H1 (cell line): Measurements from ENCODE around the gene UGT2B15. TPM values are rescaled to one million over a fixed set of nuclear protein-coding genes. Genes with fewer than 3 reads are reported as not detected.

ENCODE experiments used
- CTCF ChIA-PET: fragments of 300-600 bp; sonication (Branson Sonifier 250); formaldehyde crosslinking; loops from one replicate; lab custom pipeline; 2021; ENCODE audit not compliant: partially characterized antibody; lab: Charles Lee
- POLR2A ChIA-PET: fragments of 300-600 bp; sonication (Branson Sonifier 250); formaldehyde crosslinking; loops from one replicate; lab custom pipeline; 2021; ENCODE audit warnings: inconsistent platforms; ENCODE audit not compliant: partially characterized antibody; lab: Charles Lee
- DNase-seq, 2 experiments: peaks; one replicate each; pipeline versions ENCODE4 v3.0.0 to v3.0.0-alpha.2; 2010 to 2022; ENCODE audit warnings: low spot score in 2 of 2, low read depth in 1 of 2, mixed read lengths in 1 of 2
- FAIRE-seq: peaks from 2 replicates; lab custom pipeline; 2011; peaks lifted over from hg19 to GRCh38; lab: Jason Lieb, UNC
- H2AFZ ChIP-seq: 2 replicates; pipeline ENCODE4 v1.8.1; 2012; ENCODE audit warnings: low read length, inconsistent platforms
- H2AK5ac ChIP-seq: 2 replicates; pipeline ENCODE4 v1.6.1; 2013; ENCODE audit warnings: low read depth, low read length
- H2BK120ac ChIP-seq: replicated peaks from 2 replicates; pipeline ENCODE3; 2013; ENCODE audit warnings: low read depth, low read length, inconsistent platforms
- H2BK12ac ChIP-seq: 2 replicates; pipeline ENCODE4 v1.6.1; 2013; ENCODE audit warnings: low read depth, low read length
- H2BK15ac ChIP-seq: 2 replicates; pipeline ENCODE4 v1.6.1; 2013; ENCODE audit warnings: low read length
- H2BK20ac ChIP-seq: 2 replicates; pipeline ENCODE4 v1.6.1; 2013; ENCODE audit warnings: low read length
- H2BK5ac ChIP-seq: 2 replicates; pipeline ENCODE4 v1.6.1; 2013; ENCODE audit warnings: low read depth, low read length
- H3K14ac ChIP-seq: 2 replicates; pipeline ENCODE4 v1.6.1; 2013; ENCODE audit warnings: inconsistent platforms; ENCODE audit not compliant: insufficient read length
- H3K18ac ChIP-seq: 2 replicates; pipeline ENCODE4 v1.6.1; 2013; ENCODE audit warnings: low read length; ENCODE audit errors: extremely low read depth
- H3K23ac ChIP-seq: 2 replicates; pipeline ENCODE4 v1.6.1; 2013; ENCODE audit warnings: inconsistent platforms; ENCODE audit not compliant: insufficient read length
- H3K23me2 ChIP-seq: 2 replicates; pipeline ENCODE4 v1.6.1; 2013; ENCODE audit warnings: low read depth, low read length
- H3K27ac ChIP-seq: 2 replicates; pipeline ENCODE4 v1.6.1; 2011; ENCODE audit warnings: low read depth, low read length, inconsistent platforms
- H3K27me3 ChIP-seq, 4 experiments: replicated peaks in 1 of 4; 1 replicate in 1 of 4; 2 replicates in 3 of 4; pipeline versions ENCODE4 v1.6.1 to v1.8.1; 2011 to 2013; ENCODE audit warnings: low read length in 3 of 4, mild to moderate bottlenecking in 3 of 4, inconsistent platforms in 2 of 4, mixed read lengths in 2 of 4, moderate library complexity in 1 of 4; ENCODE audit not compliant: control insufficient read depth in 3 of 4, insufficient read depth in 3 of 4; ENCODE audit errors: extremely low read depth in 1 of 4
- H3K36me3 ChIP-seq, 4 experiments: 2 replicates each; pipeline versions ENCODE4 v1.6.1 to v1.8.1; 2011 to 2013; ENCODE audit warnings: mild to moderate bottlenecking in 4 of 4, low read length in 3 of 4, moderate library complexity in 2 of 4, control low read depth in 1 of 4, inconsistent platforms in 1 of 4; ENCODE audit not compliant: insufficient read depth in 4 of 4, control insufficient read depth in 2 of 4
- H3K4ac ChIP-seq: replicated peaks from 2 replicates; pipeline ENCODE3; 2013; ENCODE audit warnings: low read length, low read depth, mixed read lengths, inconsistent platforms; ENCODE audit not compliant: insufficient read length
- H3K4me1 ChIP-seq, 4 experiments: replicated peaks in 1 of 4; 1 replicate in 1 of 4; 2 replicates in 3 of 4; pipeline versions ENCODE4 v1.6.1 to v1.8.1; 2011 to 2013; ENCODE audit warnings: low read length in 3 of 4, inconsistent platforms in 2 of 4, mixed read lengths in 1 of 4; ENCODE audit not compliant: insufficient read depth in 4 of 4, control insufficient read depth in 3 of 4
- H3K4me2 ChIP-seq, 2 experiments: 2 replicates each; pipeline versions ENCODE4 v1.6.1 to v1.8.1; 2011 to 2013; ENCODE audit warnings: low read depth in 2 of 2, low read length in 2 of 2, control low read depth in 1 of 2, inconsistent platforms in 1 of 2, mild to moderate bottlenecking in 1 of 2; ENCODE audit not compliant: insufficient read depth in 1 of 2
- H3K4me3 ChIP-seq, 4 experiments: fragments of 200-600, 300-600 bp in 1 of 4; sonication (generic), shearing (Covaris generic), sonication (Bioruptor Twin) in 1 of 4; 2 replicates each; pipeline versions ENCODE4 v1.5.1 to v1.8.1; 2011 to 2016; ENCODE audit warnings: low read length in 4 of 4, low read depth in 3 of 4, control low read depth in 2 of 4, inconsistent platforms in 2 of 4, mild to moderate bottlenecking in 2 of 4, mixed read lengths in 1 of 4, moderate library complexity in 1 of 4; ENCODE audit not compliant: insufficient read depth in 2 of 4; ENCODE audit errors: extremely low read depth in 1 of 4
- H3K56ac ChIP-seq: replicated peaks from 2 replicates; pipeline ENCODE3; 2013; ENCODE audit warnings: low read depth, mild to moderate bottlenecking, mixed read lengths, low read length, inconsistent platforms; ENCODE audit not compliant: insufficient read length
- H3K79me1 ChIP-seq: 2 replicates; pipeline ENCODE4 v1.6.1; 2013; ENCODE audit warnings: low read depth, low read length, control low read depth
- H3K79me2 ChIP-seq, 2 experiments: 2 replicates each; pipeline versions ENCODE4 v1.6.1 to v1.8.1; 2012 to 2013; ENCODE audit warnings: low read length in 2 of 2, mild to moderate bottlenecking in 2 of 2, inconsistent platforms in 1 of 2; ENCODE audit not compliant: insufficient read depth in 2 of 2, control insufficient read depth in 1 of 2
- H3K9ac ChIP-seq, 4 experiments: replicated peaks in 1 of 4; 1 replicate in 1 of 4; 2 replicates in 3 of 4; pipeline versions ENCODE4 v1.6.1 to v1.8.1; 2011 to 2013; ENCODE audit warnings: low read depth in 3 of 4, low read length in 3 of 4, control low read depth in 2 of 4, mild to moderate bottlenecking in 2 of 4, moderate library complexity in 2 of 4, inconsistent platforms in 1 of 4; ENCODE audit errors: extremely low read depth in 1 of 4
- H3K9me3 ChIP-seq, 2 experiments: 2 replicates each; pipeline versions ENCODE4 v1.6.1 to v1.8.1; 2012 to 2013; ENCODE audit warnings: mild to moderate bottlenecking in 2 of 2, moderate library complexity in 2 of 2, control low read depth in 1 of 2, inconsistent platforms in 1 of 2, low read depth in 1 of 2, low read length in 1 of 2, mixed read lengths in 1 of 2; ENCODE audit not compliant: insufficient read depth in 2 of 2
- H4K20me1 ChIP-seq, 2 experiments: replicated peaks in 1 of 2; 2 replicates each; pipeline versions ENCODE3 to v1.8.1; 2011 to 2013; ENCODE audit warnings: inconsistent platforms in 2 of 2, low read length in 2 of 2, mild to moderate bottlenecking in 1 of 2; ENCODE audit not compliant: insufficient read depth in 2 of 2, control insufficient read depth in 1 of 2
- H4K5ac ChIP-seq: 2 replicates; pipeline ENCODE4 v1.6.1; 2013; ENCODE audit warnings: low read length, low read depth, mixed read lengths, inconsistent platforms; ENCODE audit not compliant: insufficient read length
- H4K8ac ChIP-seq: 2 replicates; pipeline ENCODE4 v1.8.0; 2013; ENCODE audit warnings: mild to moderate bottlenecking, moderate library complexity, low read length, inconsistent platforms; ENCODE audit not compliant: insufficient read depth; ENCODE audit errors: extremely low read depth
- H4K91ac ChIP-seq: replicated peaks from 2 replicates; pipeline ENCODE3; 2013; ENCODE audit warnings: low read length, mixed read lengths, inconsistent platforms; ENCODE audit not compliant: insufficient read length
- ASH2L ChIP-seq: fragments of 200-600, 300-600 bp; sonication (generic); IDR thresholded peaks from one replicate; pipeline ENCODE4 v1.7.1; 2017; ENCODE audit warnings: low read length
- EGR1 ChIP-seq: IDR thresholded peaks from 2 replicates; pipeline ENCODE4 v1.6.1; 2011; ENCODE audit warnings: low read depth, low read length, borderline replicate concordance
- EP300 ChIP-seq, 2 experiments: IDR thresholded peaks; 1 replicate in 1 of 2; 2 replicates in 1 of 2; pipeline ENCODE4 v1.6.1; 2011 to 2012; ENCODE audit warnings: low read depth in 2 of 2, low read length in 2 of 2, mild to moderate bottlenecking in 2 of 2, borderline replicate concordance in 1 of 2, inconsistent platforms in 1 of 2, moderate library complexity in 1 of 2
- FOSL1 ChIP-seq: IDR thresholded peaks from 2 replicates; pipeline ENCODE4 v1.6.1; 2011; ENCODE audit warnings: mild to moderate bottlenecking, low read depth, low read length, moderate library complexity; ENCODE audit not compliant: insufficient read depth
- MAFK ChIP-seq: IDR thresholded peaks from 2 replicates; pipeline ENCODE4 v1.6.1; 2012; ENCODE audit warnings: low read depth, mild to moderate bottlenecking, improper control_type of control experiment, low read length
- POU5F1 ChIP-seq: IDR thresholded peaks from 2 replicates; pipeline ENCODE4 v1.6.1; 2011; ENCODE audit warnings: low read depth, mild to moderate bottlenecking, low read length, moderate library complexity
- RAD21 ChIP-seq, 2 experiments: IDR thresholded peaks in 1 of 2; conservative IDR thresholded peaks in 1 of 2; 2 replicates each; pipeline ENCODE4 v1.6.1; 2011; ENCODE audit warnings: low read depth in 2 of 2, low read length in 2 of 2, improper control_type of control experiment in 1 of 2, inconsistent platforms in 1 of 2, mild to moderate bottlenecking in 1 of 2, moderate library complexity in 1 of 2
- SP4 ChIP-seq: IDR thresholded peaks from 2 replicates; pipeline ENCODE4 v1.6.1; 2012; ENCODE audit warnings: low read length, inconsistent platforms
- SUZ12 ChIP-seq: fragments of 200-600 bp; sonication (generic); IDR thresholded peaks from 2 replicates; pipeline ENCODE4 v1.6.1; 2012; ENCODE audit warnings: mild to moderate bottlenecking, inconsistent platforms, low read length, moderate library complexity, mixed read lengths
- TAF7 ChIP-seq: optimal IDR thresholded peaks from 2 replicates; pipeline ENCODE3; 2011; ENCODE audit warnings: low read depth, mild to moderate bottlenecking, inconsistent platforms, low read length, moderate library complexity, borderline replicate concordance
- YY1 ChIP-seq: IDR thresholded peaks from 2 replicates; pipeline ENCODE4 v1.6.1; 2011; ENCODE audit warnings: low read depth, mild to moderate bottlenecking, low read length
- WGBS, 2 experiments: shearing (Covaris generic) in 1 of 2; methylation state at CpG; one replicate each; pipeline versions ENCODE4 v1.1.6 to v1.1.7; 2013 to 2015; ENCODE audit warnings: low lambda C conversion rate in 2 of 2, mixed read lengths in 2 of 2, inconsistent platforms in 1 of 2, low coverage in 1 of 2, missing lambda C conversion rate in 1 of 2; ENCODE audit not compliant: insufficient replicate concordance in 2 of 2, insufficient coverage in 1 of 2, insufficient read length in 1 of 2; ENCODE audit errors: extremely low coverage in 1 of 2, missing lambda C conversion rate in 1 of 2; 5-methylcytosine and 5-hydroxymethylcytosine counted together
- polyA plus RNA-seq, 7 experiments: library from polyadenylated mRNA; depleted of rRNA in 3 of 7; stranded (reverse) in 5 of 7; unstranded in 2 of 7; fragments of >200 nt in 5 of 7; fragments of 200-250 nt in 2 of 7; gene quantifications; 1 replicate in 5 of 7; 2 replicates in 1 of 7; 4 replicates in 1 of 7; pipeline versions ENCODE4 v1.2.1 to v1.2.3, GENCODE V29; 2011 to 2013; ENCODE audit warnings: missing spikeins in 2 of 7, mixed read lengths in 2 of 7
- total RNA-seq: library from RNA; stranded (reverse); fragmentation: NEBNext Ultra II Directional; extraction: Animal tissue kit (Norgen Biotek cat#: 25700); gene quantifications from 2 replicates; pipeline ENCODE4 v1.2.1, GENCODE V29; 2021
- TF ChIP-seq, protein P1 (sequence below): IDR thresholded peaks from 2 replicates; pipeline ENCODE4 v1.6.1; 2012; ENCODE audit warnings: inconsistent platforms
- TF ChIP-seq, protein P2 (sequence below): IDR thresholded peaks from 2 replicates; pipeline ENCODE4 v1.6.1; 2012; ENCODE audit warnings: inconsistent platforms

UGT2B15 gene
- total and polyA plus RNA-seq, 2 of the 8 experiments (the other 6 are each of a cell fraction or from before 2014, with no cell fraction given): not detected

- no peak overlapping the region for H3K18ac ChIP-seq
- no peak overlapping the region for H4K91ac ChIP-seq
- H3K56ac ChIP-seq: no peak overlapping the region
- H3K79me1 ChIP-seq: no peaks in the 10 kb centered on the region
- no peak overlapping the region for H4K8ac ChIP-seq
- H3K27me3 ChIP-seq: no peaks in the 10 kb centered on the region
- FAIRE-seq (no peak), DNase-seq (no peak)
- no peak overlapping the region for H3K4ac ChIP-seq
- WGBS, 2 experiments: 94% methylated on average over 7 of the region's 7 CpGs; no CpG with 5 or more reads in 1 of the 2 experiments
- H3K36me3 ChIP-seq: no peaks in the 10 kb centered on the region
- H3K79me2 ChIP-seq: no peaks in the 10 kb centered on the region
- H3K4me3 ChIP-seq: no peak overlapping the region
- no peak overlapping the region for H2BK15ac ChIP-seq
- H4K5ac ChIP-seq: no peak overlapping the region
- no peak overlapping the region for H3K4me2 ChIP-seq
- H3K14ac ChIP-seq: no peak overlapping the region
- no peak overlapping the region for H2BK20ac ChIP-seq
- POLR2A ChIA-PET: no interaction called here
- H2AK5ac ChIP-seq: no peak overlapping the region
- CTCF ChIA-PET: interaction anchor here (1.3 to 2.9 kb wide), 3 partner anchors 175 to 499 kb away, joined by 3 to 16 read pairs (median 4); no protein-coding TSS in a partner anchor
- H2BK120ac ChIP-seq: no peak overlapping the region
- H4K20me1 ChIP-seq: no peaks in the 10 kb centered on the region
- no peaks in the 10 kb centered on the region for H3K23me2 ChIP-seq
- H2AFZ ChIP-seq: no peak overlapping the region
- no peak overlapping the region for H2BK5ac ChIP-seq
- H3K9ac ChIP-seq: no peak overlapping the region
- no peak overlapping the region for H3K23ac ChIP-seq
- H2BK12ac ChIP-seq: no peak overlapping the region
- H3K4me1 ChIP-seq: no peaks in the 10 kb centered on the region
- no peak overlapping the region for H3K27ac ChIP-seq
- no peaks in the 10 kb centered on the region; a peak in 1 of 4 replicates for H3K9me3 ChIP-seq
- no peak for TF ChIP-seq SUZ12
- TF ChIP-seq ASH2L: no peak
- TF ChIP-seq, protein P1, sequence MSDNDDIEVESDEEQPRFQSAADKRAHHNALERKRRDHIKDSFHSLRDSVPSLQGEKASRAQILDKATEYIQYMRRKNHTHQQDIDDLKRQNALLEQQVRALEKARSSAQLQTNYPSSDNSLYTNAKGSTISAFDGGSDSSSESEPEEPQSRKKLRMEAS: no peak
- TF ChIP-seq POU5F1: no peak
- no peak for TF ChIP-seq EP300 (IDR thresholded peaks at IDR 0.05; ENCODE audit: borderline replicate concordance in 1 of 2, low read depth in 2 of 2, low read length in 2 of 2)
- TF ChIP-seq MAFK: no peak
- TF ChIP-seq SP4: no peak
- no peak for TF ChIP-seq YY1
- no peak for TF ChIP-seq FOSL1
- TF ChIP-seq EGR1: no peak
- no peak for TF ChIP-seq TAF7
- TF ChIP-seq RAD21 (IDR thresholded peaks at IDR 0.05 in 1 of 2, conservative IDR thresholded peaks at IDR 0.05 in 1 of 2; ENCODE audit: low read depth in 2 of 2, low read length in 2 of 2): peak; percentile 38 to 52
- TF ChIP-seq, protein P2, sequence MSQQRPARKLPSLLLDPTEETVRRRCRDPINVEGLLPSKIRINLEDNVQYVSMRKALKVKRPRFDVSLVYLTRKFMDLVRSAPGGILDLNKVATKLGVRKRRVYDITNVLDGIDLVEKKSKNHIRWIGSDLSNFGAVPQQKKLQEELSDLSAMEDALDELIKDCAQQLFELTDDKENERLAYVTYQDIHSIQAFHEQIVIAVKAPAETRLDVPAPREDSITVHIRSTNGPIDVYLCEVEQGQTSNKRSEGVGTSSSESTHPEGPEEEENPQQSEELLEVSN: no peak
Measured at GRCh38 chr4:68673143-68673542, 2.7 kb upstream of the UGT2B15 start.
